Measurements from ENCODE around the gene JAG2.

JAG2 gene

GRCh38 chr14:105167303-105168092 is 1.1 kb downstream of the JAG2 start:
- no peak for DNase-seq (ENCODE audit: extremely low read depth in 1 of 2, low read depth in 1 of 2)

- no peak for DNase-seq (ENCODE audit: extremely low read depth in 1 of 2, low read depth in 1 of 2)
Observed at GRCh38 chr14:105166571-105167302, 1.8 kb downstream of the JAG2 start.

GRCh38 chr14:105165761-105166485 is 2.7 kb downstream of the JAG2 start:
- no peak for DNase-seq (ENCODE audit: extremely low read depth in 1 of 2, low read depth in 1 of 2)

- DNase-seq (ENCODE audit: extremely low read depth in 1 of 2, low read depth in 1 of 2), result no peak
Observed at GRCh38 chr14:105165134-105165704, 3.4 kb downstream of the JAG2 start.

GRCh38 chr14:105163040-105163742 is 5.4 kb downstream of the JAG2 start:
- DNase-seq (ENCODE audit: extremely low read depth in 1 of 2, low read depth in 1 of 2), result no peak

GRCh38 chr14:105162669-105162979 is 6.0 kb downstream of the JAG2 start:
- no peak for DNase-seq (ENCODE audit: extremely low read depth in 1 of 2, low read depth in 1 of 2)

GRCh38 chr14:105161964-105162668 is 6.5 kb downstream of the JAG2 start:
- DNase-seq (ENCODE audit: extremely low read depth in 1 of 2, low read depth in 1 of 2), result no peak

GRCh38 chr14:105161309-105161708 is 7.3 kb downstream of the JAG2 start:
- no peak for DNase-seq (ENCODE audit: extremely low read depth in 1 of 2, low read depth in 1 of 2)

- DNase-seq (ENCODE audit: extremely low read depth in 1 of 2, low read depth in 1 of 2), result no peak
Observed at GRCh38 chr14:105160776-105161175, 7.8 kb downstream of the JAG2 start.

GRCh38 chr14:105159344-105159743 is 9.2 kb downstream of the JAG2 start:
- DNase-seq (ENCODE audit: extremely low read depth in 1 of 2, low read depth in 1 of 2), result no peak

GRCh38 chr14:105158794-105159193 is 9.8 kb downstream of the JAG2 start:
- no peak for DNase-seq (ENCODE audit: extremely low read depth in 1 of 2, low read depth in 1 of 2)

GRCh38 chr14:105157872-105158271 is 10.7 kb downstream of the JAG2 start:
- DNase-seq (ENCODE audit: extremely low read depth in 1 of 2, low read depth in 1 of 2), result no peak

GRCh38 chr14:105156414-105157375 is 11.9 kb downstream of the JAG2 start:
- DNase-seq (ENCODE audit: extremely low read depth in 1 of 2, low read depth in 1 of 2), result no peak

GRCh38 chr14:105155681-105156413 is 12.7 kb downstream of the JAG2 start:
- DNase-seq (ENCODE audit: extremely low read depth in 1 of 2, low read depth in 1 of 2), result no peak

- DNase-seq (ENCODE audit: extremely low read depth in 1 of 2, low read depth in 1 of 2), result no peak
Observed at GRCh38 chr14:105155071-105155651, 13.4 kb downstream of the JAG2 start.

GRCh38 chr14:105154476-105154871 is 14.1 kb downstream of the JAG2 start:
- DNase-seq (ENCODE audit: extremely low read depth in 1 of 2, low read depth in 1 of 2), result no peak

GRCh38 chr14:105153739-105154475 is 14.7 kb downstream of the JAG2 start:
- DNase-seq (ENCODE audit: extremely low read depth in 1 of 2, low read depth in 1 of 2), result no peak

Data from stimulated activated CD8-positive, alpha-beta memory T cell treated with anti-CD3 and anti-CD28 coated beads, Interleukin-7, amount 100 ng/mL, for 48 hours (primary cell).